ENCODE measurements around the gene IGF1R.

The IGF1R gene

GRCh38 chr15:98708037-98708590 lies 59.8 kb downstream of the IGF1R start:
- no peak for DNase-seq

- no peak for DNase-seq
These were observed 63.5 kb downstream of the IGF1R start for GRCh38 chr15:98711810-98712209.

GRCh38 chr15:98712845-98713584 lies 64.7 kb downstream of the IGF1R start:
- DNase-seq = no peak

GRCh38 chr15:98713585-98714001 lies 65.3 kb downstream of the IGF1R start:
- DNase-seq = no peak

- no peak for DNase-seq
These were observed 66.6 kb downstream of the IGF1R start for GRCh38 chr15:98714922-98715321.

GRCh38 chr15:98715401-98715800 lies 67.1 kb downstream of the IGF1R start:
- no peak for DNase-seq

- no peak for DNase-seq
These were observed 67.6 kb downstream of the IGF1R start for GRCh38 chr15:98715890-98716443.

- no peak for DNase-seq
These were observed 69.0 kb downstream of the IGF1R start for GRCh38 chr15:98717371-98717770.

GRCh38 chr15:98717942-98718341 lies 69.6 kb downstream of the IGF1R start:
- no peak for DNase-seq

GRCh38 chr15:98718426-98719136 lies 70.2 kb downstream of the IGF1R start:
- no peak for DNase-seq

- no peak for DNase-seq
These were observed 70.9 kb downstream of the IGF1R start for GRCh38 chr15:98719137-98719740.

- no peak for DNase-seq
These were observed 71.7 kb downstream of the IGF1R start for GRCh38 chr15:98720031-98720430.

- no peak for DNase-seq
These were observed 72.5 kb downstream of the IGF1R start for GRCh38 chr15:98720577-98721565.

GRCh38 chr15:98722209-98722608 lies 73.9 kb downstream of the IGF1R start:
- no peak for DNase-seq

GRCh38 chr15:98722645-98723044 lies 74.3 kb downstream of the IGF1R start:
- no peak for DNase-seq

GRCh38 chr15:98723195-98723594 lies 74.9 kb downstream of the IGF1R start:
- no peak for DNase-seq

- no peak for DNase-seq
These were observed 75.7 kb downstream of the IGF1R start for GRCh38 chr15:98724048-98724447.

- no peak for DNase-seq
These were observed 76.2 kb downstream of the IGF1R start for GRCh38 chr15:98724494-98724893.

GRCh38 chr15:98725874-98726273 lies 77.5 kb downstream of the IGF1R start:
- DNase-seq = no peak

- DNase-seq = no peak
These were observed 79.0 kb downstream of the IGF1R start for GRCh38 chr15:98727115-98728040.

Measured in effector CD4-positive, alpha-beta T cell (primary cell).